GM23338 (cell line): ENCODE measurements around the gene SLC7A10. TPM values are rescaled to one million over a fixed set of nuclear protein-coding genes. Genes with fewer than 3 reads are reported as not detected.

Experiments used
- ATAC-seq: fragments of 200-7000 bp; cut with Tn5 transposase; 3 replicates; pipeline ENCODE4 v1.9.1; 2020
- DNase-seq: peaks from one replicate; pipeline ENCODE4 v3.0.0-alpha.2; 2015; ENCODE audit warnings: low spot score
- H2AFZ ChIP-seq: fragments of 200-600 bp; sonication (generic); 2 replicates; pipeline ENCODE4 v1.8.0; 2016; ENCODE audit warnings: antibody characterized with exemption, mild to moderate bottlenecking, moderate library complexity
- H3F3A ChIP-seq: fragments of 200-600 bp; sonication (generic); replicated peaks from 2 replicates; pipeline ENCODE4 v1.8.0; 2017; ENCODE audit warnings: antibody characterized with exemption, mixed run types, low read depth
- H3K27ac ChIP-seq: fragments of 200-600 bp; sonication (generic); 2 replicates; pipeline ENCODE4 v1.6.1; 2016; ENCODE audit warnings: low read depth
- H3K27me3 ChIP-seq: fragments of 200-600 bp; sonication (generic); 2 replicates; pipeline ENCODE4 v1.8.0; 2016; ENCODE audit warnings: mild to moderate bottlenecking, mixed run types, moderate library complexity; ENCODE audit not compliant: insufficient read depth
- H3K36me3 ChIP-seq: fragments of 200-600 bp; sonication (generic); 2 replicates; pipeline ENCODE4 v1.8.0; 2016; ENCODE audit warnings: mild to moderate bottlenecking; ENCODE audit not compliant: insufficient read depth
- H3K4me1 ChIP-seq: fragments of 200-600 bp; sonication (generic); 2 replicates; pipeline ENCODE4 v1.8.0; 2016; ENCODE audit warnings: mild to moderate bottlenecking, moderate library complexity; ENCODE audit not compliant: insufficient read depth
- H3K4me2 ChIP-seq: fragments of 200-600 bp; sonication (generic); 2 replicates; pipeline ENCODE4 v1.7.1; 2017; ENCODE audit warnings: mixed run types
- H3K4me3 ChIP-seq: fragments of 200-600 bp; sonication (generic); 2 replicates; pipeline ENCODE4 v1.6.1; 2016; ENCODE audit warnings: mixed run types
- H3K79me2 ChIP-seq: fragments of 200-600 bp; sonication (generic); replicated peaks from 2 replicates; pipeline ENCODE4 v1.8.0; 2017; ENCODE audit warnings: mild to moderate bottlenecking; ENCODE audit not compliant: insufficient read depth
- H3K9me2 ChIP-seq: fragments of 200-600 bp; sonication (generic); 2 replicates; pipeline ENCODE4 v1.8.0; 2017; ENCODE audit not compliant: insufficient read depth
- H4K20me1 ChIP-seq: fragments of 200-600 bp; sonication (generic); replicated peaks from 2 replicates; pipeline ENCODE4 v1.8.0; 2017; ENCODE audit warnings: mild to moderate bottlenecking; ENCODE audit not compliant: insufficient read depth
- H3K27ac Mint-ChIP-seq: 2 replicates; pipeline ENCODE4 v1.8.0; 2020; ENCODE audit warnings: inconsistent platforms, mild to moderate bottlenecking, moderate library complexity, mixed read lengths
- H3K27me3 Mint-ChIP-seq: 3 replicates; pipeline ENCODE4 v1.8.0; 2022; ENCODE audit warnings: low read depth, mild to moderate bottlenecking, moderate library complexity, mixed read lengths, inconsistent platforms; ENCODE audit not compliant: insufficient read depth, poor library complexity
- H3K36me3 Mint-ChIP-seq: 3 replicates; pipeline ENCODE4 v1.8.0; 2021; ENCODE audit warnings: low read depth, mild to moderate bottlenecking, inconsistent platforms, moderate library complexity, mixed read lengths
- H3K4me1 Mint-ChIP-seq: 3 replicates; pipeline ENCODE4 v1.8.0; 2020; ENCODE audit warnings: mild to moderate bottlenecking, inconsistent platforms, mixed read lengths
- H3K4me3 Mint-ChIP-seq: 3 replicates; pipeline ENCODE4 v1.8.0; 2021; ENCODE audit warnings: moderate library complexity, mild to moderate bottlenecking, inconsistent platforms, mixed read lengths
- H3K9me3 Mint-ChIP-seq: 3 replicates; pipeline ENCODE4 v1.8.0; 2020; ENCODE audit warnings: moderate library complexity, mild to moderate bottlenecking, inconsistent platforms, mixed read lengths
- CREB1 ChIP-seq: fragments of 250-450 bp; sonication (Bioruptor Pico); IDR thresholded peaks from 2 replicates; pipeline ENCODE4 v1.5.0; 2020; ENCODE audit warnings: low read depth, mild to moderate bottlenecking, moderate library complexity
- EZH2 ChIP-seq: fragments of 200-600 bp; sonication (generic); IDR thresholded peaks from one replicate; pipeline ENCODE4 v1.8.0; 2017; ENCODE audit warnings: antibody characterized with exemption, mild to moderate bottlenecking, low read depth; ENCODE audit not compliant: unreplicated experiment
- EZH2phosphoT487 ChIP-seq: fragments of 200-600 bp; sonication (generic); IDR thresholded peaks from one replicate; pipeline ENCODE4 v1.8.1; 2018; ENCODE audit warnings: antibody characterized with exemption; ENCODE audit not compliant: unreplicated experiment
- JUNB ChIP-seq: IDR thresholded peaks from one replicate; pipeline ENCODE4 v1.6.1; 2016; ENCODE audit warnings: antibody characterized with exemption; ENCODE audit not compliant: unreplicated experiment
- POLR2AphosphoS5 ChIP-seq: IDR thresholded peaks from 2 replicates; pipeline ENCODE4 v1.6.1; 2016; ENCODE audit warnings: antibody characterized with exemption, low read depth
- ZNF114 ChIP-seq: fragments of 250-450 bp; sonication (Bioruptor Pico); IDR thresholded peaks from 2 replicates; pipeline ENCODE4 v1.5.0; 2020; ENCODE audit warnings: mild to moderate bottlenecking, moderate library complexity
- polyA plus RNA-seq: library from polyadenylated mRNA; unstranded; fragments of >200 nt; fragmentation: Nextera tagmentation; extraction: Ambion mirVana; gene quantifications from 2 replicates; pipeline ENCODE4 v1.2.1, GENCODE V29; 2016
- total RNA-seq: library from RNA; depleted of rRNA; stranded (reverse); fragments of >200 nt; shearing (Covaris generic); gene quantifications from 2 replicates; pipeline ENCODE4 v1.2.3, GENCODE V29; 2014
- TF ChIP-seq, protein P1 (sequence below), 2 experiments: fragments of 200-600 bp in 1 of 2; sonication (generic) in 1 of 2; conservative IDR thresholded peaks; 2 replicates each; pipeline versions ENCODE4 v1.5.1 to v1.6.1; 2016 to 2017; ENCODE audit warnings: antibody characterized with exemption in 2 of 2, low read depth in 2 of 2, mild to moderate bottlenecking in 2 of 2, moderate library complexity in 1 of 2
- TF ChIP-seq, protein P2 (sequence below): IDR thresholded peaks from one replicate; pipeline ENCODE4 v1.6.1; 2018; ENCODE audit warnings: antibody characterized with exemption; ENCODE audit not compliant: unreplicated experiment

Gene SLC7A10
- total and polyA plus RNA-seq, 2 experiments from 2014 or later = 3.3 to 6.3 TPM

- TF ChIP-seq, protein P1, sequence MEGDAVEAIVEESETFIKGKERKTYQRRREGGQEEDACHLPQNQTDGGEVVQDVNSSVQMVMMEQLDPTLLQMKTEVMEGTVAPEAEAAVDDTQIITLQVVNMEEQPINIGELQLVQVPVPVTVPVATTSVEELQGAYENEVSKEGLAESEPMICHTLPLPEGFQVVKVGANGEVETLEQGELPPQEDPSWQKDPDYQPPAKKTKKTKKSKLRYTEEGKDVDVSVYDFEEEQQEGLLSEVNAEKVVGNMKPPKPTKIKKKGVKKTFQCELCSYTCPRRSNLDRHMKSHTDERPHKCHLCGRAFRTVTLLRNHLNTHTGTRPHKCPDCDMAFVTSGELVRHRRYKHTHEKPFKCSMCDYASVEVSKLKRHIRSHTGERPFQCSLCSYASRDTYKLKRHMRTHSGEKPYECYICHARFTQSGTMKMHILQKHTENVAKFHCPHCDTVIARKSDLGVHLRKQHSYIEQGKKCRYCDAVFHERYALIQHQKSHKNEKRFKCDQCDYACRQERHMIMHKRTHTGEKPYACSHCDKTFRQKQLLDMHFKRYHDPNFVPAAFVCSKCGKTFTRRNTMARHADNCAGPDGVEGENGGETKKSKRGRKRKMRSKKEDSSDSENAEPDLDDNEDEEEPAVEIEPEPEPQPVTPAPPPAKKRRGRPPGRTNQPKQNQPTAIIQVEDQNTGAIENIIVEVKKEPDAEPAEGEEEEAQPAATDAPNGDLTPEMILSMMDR (conservative IDR thresholded peaks at IDR 0.05; ENCODE audit: low read depth in 2 of 2) = no peak
- TF ChIP-seq EZH2phosphoT487 (no peak), JUNB (no peak), EZH2 (no peak), POLR2AphosphoS5 (no peak)
Observed at GRCh38 chr19:33256261-33256660, 30.6 kb upstream of the SLC7A10 start (continued).

DNA sequence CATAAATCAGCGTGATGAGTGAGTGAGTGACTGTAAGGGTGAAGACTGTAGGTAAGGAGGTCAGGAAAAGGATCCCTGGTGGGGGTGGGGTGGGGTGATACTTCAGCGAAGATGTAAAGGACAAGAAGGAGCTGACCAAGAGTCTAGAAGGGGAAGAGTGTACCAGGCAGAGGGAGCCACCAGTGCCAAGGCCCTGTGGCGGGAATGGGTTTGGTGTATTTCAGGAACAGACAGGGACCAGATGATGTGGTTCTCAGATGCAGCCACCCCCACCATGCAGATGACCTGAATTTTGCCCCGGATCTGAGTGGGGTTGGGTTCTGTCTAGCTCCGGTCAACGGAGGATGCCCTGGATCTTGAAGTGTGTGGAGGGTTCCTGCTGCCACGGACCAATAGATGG, 30.1 kb upstream of the SLC7A10 start:
- Mint-ChIP-seq H3K36me3 (no peaks in the 10 kb centered on the region), H3K9me3 (peaks cover 4% of the 10 kb centered on the region; the same call in 2 of the 3 replicates), H3K4me3 (no peak overlapping the region), H3K4me1 (peaks cover 2% of the 10 kb centered on the region; the same call in 1 of the 3 replicates), H3K27me3 (peaks cover 8% of the 10 kb centered on the region), H3K27ac (no peak overlapping the region)
- TF ChIP-seq EZH2phosphoT487 (no peak), CREB1 (CRISPR knock-in tag) (no peak), EZH2 (no peak), ZNF114 (no peak)
- TF ChIP-seq, protein P2, sequence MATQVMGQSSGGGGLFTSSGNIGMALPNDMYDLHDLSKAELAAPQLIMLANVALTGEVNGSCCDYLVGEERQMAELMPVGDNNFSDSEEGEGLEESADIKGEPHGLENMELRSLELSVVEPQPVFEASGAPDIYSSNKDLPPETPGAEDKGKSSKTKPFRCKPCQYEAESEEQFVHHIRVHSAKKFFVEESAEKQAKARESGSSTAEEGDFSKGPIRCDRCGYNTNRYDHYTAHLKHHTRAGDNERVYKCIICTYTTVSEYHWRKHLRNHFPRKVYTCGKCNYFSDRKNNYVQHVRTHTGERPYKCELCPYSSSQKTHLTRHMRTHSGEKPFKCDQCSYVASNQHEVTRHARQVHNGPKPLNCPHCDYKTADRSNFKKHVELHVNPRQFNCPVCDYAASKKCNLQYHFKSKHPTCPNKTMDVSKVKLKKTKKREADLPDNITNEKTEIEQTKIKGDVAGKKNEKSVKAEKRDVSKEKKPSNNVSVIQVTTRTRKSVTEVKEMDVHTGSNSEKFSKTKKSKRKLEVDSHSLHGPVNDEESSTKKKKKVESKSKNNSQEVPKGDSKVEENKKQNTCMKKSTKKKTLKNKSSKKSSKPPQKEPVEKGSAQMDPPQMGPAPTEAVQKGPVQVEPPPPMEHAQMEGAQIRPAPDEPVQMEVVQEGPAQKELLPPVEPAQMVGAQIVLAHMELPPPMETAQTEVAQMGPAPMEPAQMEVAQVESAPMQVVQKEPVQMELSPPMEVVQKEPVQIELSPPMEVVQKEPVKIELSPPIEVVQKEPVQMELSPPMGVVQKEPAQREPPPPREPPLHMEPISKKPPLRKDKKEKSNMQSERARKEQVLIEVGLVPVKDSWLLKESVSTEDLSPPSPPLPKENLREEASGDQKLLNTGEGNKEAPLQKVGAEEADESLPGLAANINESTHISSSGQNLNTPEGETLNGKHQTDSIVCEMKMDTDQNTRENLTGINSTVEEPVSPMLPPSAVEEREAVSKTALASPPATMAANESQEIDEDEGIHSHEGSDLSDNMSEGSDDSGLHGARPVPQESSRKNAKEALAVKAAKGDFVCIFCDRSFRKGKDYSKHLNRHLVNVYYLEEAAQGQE = no peak
- TF ChIP-seq, protein P1 (conservative IDR thresholded peaks at IDR 0.05; ENCODE audit: low read depth in 2 of 2) = no peak
- Histone ChIP-seq H3K4me1 (no peaks in the 10 kb centered on the region), H2AFZ (no peak overlapping the region), H4K20me1 (no peaks in the 10 kb centered on the region), H3F3A (no peaks in the 10 kb centered on the region), H3K27me3 (no peaks in the 10 kb centered on the region), H3K36me3 (no peaks in the 10 kb centered on the region; the same call in 1 of the 2 replicates), H3K4me2 (no peak overlapping the region), H3K79me2 (no peaks in the 10 kb centered on the region), H3K27ac (no peak overlapping the region), H3K9me2 (no peaks in the 10 kb centered on the region), H3K4me3 (no peak overlapping the region)
- ATAC-seq (no peak), DNase-seq (no peak)
